HEK293 (cell line): Measurements from ENCODE around the gene FILIP1L.

Experiments used
- CTCF ChIA-PET: fragments of 350-600 bp; formaldehyde crosslinking; extraction: SDS; loops from one replicate; lab custom pipeline; 2021; ENCODE audit warnings: antibody characterized with exemption; lab: Yijun Ruan, JAX
- POLR2A ChIA-PET: fragments of 300-600 bp; formaldehyde crosslinking; extraction: SDS; loops from one replicate; lab custom pipeline; 2020; ENCODE audit warnings: antibody characterized with exemption, inconsistent platforms; lab: Yijun Ruan, JAX
- H3K27ac ChIP-seq: fragments of 200-500 bp; sonication (Bioruptor generic); 2 replicates; pipeline ENCODE4 v1.5.1; 2014; ENCODE audit warnings: low read depth, low read length, control low read depth, inconsistent platforms; ENCODE audit errors: extremely low read depth
- H3K36me3 ChIP-seq, 2 experiments: fragments of 200-500 bp in 1 of 2; sonication (Bioruptor generic) in 1 of 2; 1 replicate in 1 of 2; 2 replicates in 1 of 2; pipeline ENCODE4 v1.5.1; 2014 to 2017; ENCODE audit warnings: inconsistent platforms in 2 of 2, low read length in 2 of 2; ENCODE audit not compliant: control insufficient read depth in 2 of 2, insufficient read depth in 1 of 2
- H3K4me1 ChIP-seq: fragments of 200-500 bp; sonication (Bioruptor generic); 2 replicates; pipeline ENCODE4 v1.5.1; 2014; ENCODE audit warnings: mild to moderate bottlenecking, low read length, inconsistent platforms; ENCODE audit not compliant: control insufficient read depth, insufficient read depth
- H3K4me3 ChIP-seq: 2 replicates; pipeline ENCODE4 v1.5.1; 2011; ENCODE audit warnings: low read depth, mild to moderate bottlenecking, control low read depth, low read length, moderate library complexity
- H3K9me3 ChIP-seq: fragments of 200-500 bp; sonication (Bioruptor generic); 2 replicates; pipeline ENCODE4 v1.5.1; 2014; ENCODE audit warnings: low read depth, low read length, inconsistent platforms; ENCODE audit not compliant: control insufficient read depth, insufficient read depth
- EGR2 ChIP-seq: fragments of 450-650 bp; formaldehyde crosslinking; IDR thresholded peaks from 2 replicates; pipeline ENCODE4 v1.5.1; 2016; ENCODE audit warnings: low read depth, missing biosample characterization, missing genetic modification characterization
- INSM2 ChIP-seq: fragments of 450-650 bp; formaldehyde crosslinking; IDR thresholded peaks from 2 replicates; pipeline ENCODE4 v1.5.1; 2016; ENCODE audit warnings: missing biosample characterization, missing genetic modification characterization
- KLF10 ChIP-seq: fragments of 450-650 bp; IDR thresholded peaks from 2 replicates; pipeline ENCODE4 v1.5.1; 2018; ENCODE audit warnings: missing biosample characterization, mild to moderate bottlenecking, missing genetic modification characterization
- KLF8 ChIP-seq: fragments of 450-650 bp; formaldehyde crosslinking; IDR thresholded peaks from 2 replicates; pipeline ENCODE4 v1.5.1; 2016; ENCODE audit warnings: missing biosample characterization, missing genetic modification characterization
- REST ChIP-seq: fragments of 450-650 bp; formaldehyde crosslinking; IDR thresholded peaks from 2 replicates; pipeline ENCODE4 v1.5.1; 2016; ENCODE audit warnings: missing biosample characterization, missing genetic modification characterization
- SP2 ChIP-seq: fragments of 450-650 bp; formaldehyde crosslinking; IDR thresholded peaks from 2 replicates; pipeline ENCODE4 v1.5.1; 2016; ENCODE audit warnings: missing biosample characterization, missing genetic modification characterization
- ZBTB21 ChIP-seq: fragments of 450-650 bp; formaldehyde crosslinking; IDR thresholded peaks from 2 replicates; pipeline ENCODE4 v1.5.1; 2017; ENCODE audit warnings: missing biosample characterization, missing genetic modification characterization
- ZEB2 ChIP-seq: fragments of 450-650 bp; formaldehyde crosslinking; IDR thresholded peaks from 2 replicates; pipeline ENCODE4 v1.5.1; 2016; ENCODE audit warnings: missing biosample characterization, missing genetic modification characterization
- ZNF121 ChIP-seq: fragments of 450-650 bp; formaldehyde crosslinking; IDR thresholded peaks from 2 replicates; pipeline ENCODE4 v1.5.1; 2016; ENCODE audit warnings: missing biosample characterization, missing genetic modification characterization
- ZNF132 ChIP-seq: fragments of 450-650 bp; formaldehyde crosslinking; IDR thresholded peaks from 2 replicates; pipeline ENCODE4 v1.5.1; 2017; ENCODE audit warnings: missing biosample characterization, missing genetic modification characterization, borderline replicate concordance
- ZNF16 ChIP-seq: fragments of 450-650 bp; formaldehyde crosslinking; IDR thresholded peaks from 2 replicates; pipeline ENCODE4 v1.5.1; 2016; ENCODE audit warnings: low read depth, missing biosample characterization, missing genetic modification characterization
- ZNF18 ChIP-seq: fragments of 450-650 bp; formaldehyde crosslinking; IDR thresholded peaks from 2 replicates; pipeline ENCODE4 v1.5.1; 2016; ENCODE audit warnings: missing biosample characterization, missing genetic modification characterization
- ZNF24 ChIP-seq: fragments of 450-650 bp; formaldehyde crosslinking; IDR thresholded peaks from 2 replicates; pipeline ENCODE4 v1.5.1; 2016; ENCODE audit warnings: missing biosample characterization, missing genetic modification characterization
- ZNF248 ChIP-seq: fragments of 450-650 bp; formaldehyde crosslinking; IDR thresholded peaks from 2 replicates; pipeline ENCODE4 v1.5.1; 2017; ENCODE audit warnings: missing biosample characterization, missing genetic modification characterization
- ZNF274 ChIP-seq, 2 experiments: fragments of 200-500 bp in 1 of 2; fragments of 450-650 bp in 1 of 2; sonication (Bioruptor generic) in 1 of 2; formaldehyde crosslinking in 1 of 2; IDR thresholded peaks; 2 replicates each; pipeline versions ENCODE4 v1.5.1 to v1.6.1; 2014 to 2016; ENCODE audit warnings: borderline replicate concordance in 1 of 2, inconsistent platforms in 1 of 2, low read length in 1 of 2, missing biosample characterization in 1 of 2, missing genetic modification characterization in 1 of 2
- ZNF366 ChIP-seq: fragments of 450-650 bp; formaldehyde crosslinking; conservative IDR thresholded peaks from 2 replicates; pipeline ENCODE4 v1.5.1; 2016; ENCODE audit warnings: missing biosample characterization, missing genetic modification characterization
- ZNF398 ChIP-seq: fragments of 450-650 bp; formaldehyde crosslinking; IDR thresholded peaks from 2 replicates; pipeline ENCODE4 v1.5.1; 2017; ENCODE audit warnings: missing biosample characterization, missing genetic modification characterization
- ZNF501 ChIP-seq: fragments of 450-650 bp; formaldehyde crosslinking; IDR thresholded peaks from 2 replicates; pipeline ENCODE4 v1.5.1; 2016; ENCODE audit warnings: missing biosample characterization, missing genetic modification characterization
- ZNF514 ChIP-seq: fragments of 450-650 bp; formaldehyde crosslinking; IDR thresholded peaks from 2 replicates; pipeline ENCODE4 v1.5.1; 2016; ENCODE audit warnings: missing biosample characterization, missing genetic modification characterization
- ZNF529 ChIP-seq: fragments of 450-650 bp; formaldehyde crosslinking; IDR thresholded peaks from 2 replicates; pipeline ENCODE4 v1.5.1; 2017; ENCODE audit warnings: missing genetic modification characterization, missing biosample characterization; ENCODE audit not compliant: insufficient replicate concordance
- ZNF544 ChIP-seq: fragments of 450-650 bp; formaldehyde crosslinking; IDR thresholded peaks from 2 replicates; pipeline ENCODE4 v1.5.0; 2017; ENCODE audit warnings: missing biosample characterization, missing genetic modification characterization
- ZNF571 ChIP-seq: fragments of 450-650 bp; formaldehyde crosslinking; IDR thresholded peaks from 2 replicates; pipeline ENCODE4 v1.5.0; 2017; ENCODE audit warnings: missing biosample characterization, missing genetic modification characterization
- ZNF623 ChIP-seq: fragments of 450-650 bp; formaldehyde crosslinking; IDR thresholded peaks from 2 replicates; pipeline ENCODE4 v1.5.1; 2016; ENCODE audit warnings: missing biosample characterization, missing genetic modification characterization
- ZNF629 ChIP-seq: fragments of 450-650 bp; formaldehyde crosslinking; IDR thresholded peaks from 2 replicates; pipeline ENCODE4 v1.5.1; 2017; ENCODE audit warnings: missing biosample characterization, missing genetic modification characterization
- ZNF692 ChIP-seq: fragments of 450-650 bp; formaldehyde crosslinking; IDR thresholded peaks from 2 replicates; pipeline ENCODE4 v1.5.1; 2016; ENCODE audit warnings: missing biosample characterization, missing genetic modification characterization
- ZNF776 ChIP-seq: fragments of 450-650 bp; formaldehyde crosslinking; IDR thresholded peaks from 2 replicates; pipeline ENCODE4 v1.5.0; 2017; ENCODE audit warnings: missing biosample characterization, missing genetic modification characterization, borderline replicate concordance
- ZSCAN16 ChIP-seq: fragments of 450-650 bp; formaldehyde crosslinking; IDR thresholded peaks from 2 replicates; pipeline ENCODE4 v1.5.1; 2016; ENCODE audit warnings: missing biosample characterization, missing genetic modification characterization

Gene FILIP1L

GRCh38 chr3:99999536-99999935, 114.8 kb downstream of the FILIP1L start:
- CTCF ChIA-PET = no interaction called here
- Histone ChIP-seq H3K4me3 (no peak overlapping the region), H3K36me3 (no peaks in the 10 kb centered on the region), H3K27ac (no peak overlapping the region), H3K9me3 (no peaks in the 10 kb centered on the region), H3K4me1 (no peaks in the 10 kb centered on the region; the same call in 1 of the 2 replicates)
- no peak for TF ChIP-seq ZNF692 (tag by site-specific recombination)
- TF ChIP-seq ZEB2 (tag by site-specific recombination) = no peak
- no peak for TF ChIP-seq ZNF501
- TF ChIP-seq ZNF366 = no peak
- TF ChIP-seq INSM2 (tag by site-specific recombination) = no peak
- TF ChIP-seq SP2 (tag by site-specific recombination) = no peak
- TF ChIP-seq KLF8 = no peak
- TF ChIP-seq ZNF132 (tag by site-specific recombination) = no peak
- no peak for TF ChIP-seq ZNF274 (IDR thresholded peaks at IDR 0.05; ENCODE audit: low read length)
- TF ChIP-seq ZNF274 (tag by site-specific recombination; IDR thresholded peaks at IDR 0.05; ENCODE audit: borderline replicate concordance) = no peak
- TF ChIP-seq ZNF514 (tag by site-specific recombination) = no peak
- POLR2A ChIA-PET = no interaction called here

- Histone ChIP-seq H3K27ac (no peak overlapping the region), H3K36me3 (no peaks in the 10 kb centered on the region), H3K4me1 (no peaks in the 10 kb centered on the region), H3K9me3 (no peaks in the 10 kb centered on the region), H3K4me3 (no peak overlapping the region)
- ChIA-PET POLR2A (no interaction called here), CTCF (no interaction called here)
- TF ChIP-seq EGR2 (tag by site-specific recombination) (no peak), ZNF18 (no peak), SP2 (tag by site-specific recombination) (no peak), ZNF629 (tag by site-specific recombination) (no peak), ZSCAN16 (no peak), ZNF776 (no peak), ZNF623 (tag by site-specific recombination) (no peak), ZNF529 (tag by site-specific recombination) (no peak), ZNF544 (tag by site-specific recombination) (no peak), ZNF398 (tag by site-specific recombination) (no peak), REST (no peak), KLF8 (no peak), ZNF16 (tag by site-specific recombination) (no peak), ZNF121 (tag by site-specific recombination) (no peak), ZNF571 (tag by site-specific recombination) (no peak), ZBTB21 (tag by site-specific recombination) (no peak), ZNF248 (no peak), KLF10 (tag by site-specific recombination) (no peak), ZNF24 (tag by site-specific recombination) (no peak)
Measured at GRCh38 chr3:99997293-99997692, 117.0 kb downstream of the FILIP1L start.
